Panc1 (cell line): Measurements from ENCODE around the gene TMEM126B. TPM values are rescaled to one million over a fixed set of nuclear protein-coding genes. Genes with fewer than 3 reads are reported as not detected.

ENCODE experiments used
- ATAC-seq: fragments of 200-7000 bp; cut with Tn5 transposase; 2 replicates; pipeline ENCODE4 v1.9.1; 2020; ENCODE audit warnings: mild to moderate bottlenecking, moderate library complexity
- BruUV-seq: library from RNA; stranded (reverse); fragments of 400-500 nt; replicated peaks from 2 replicates; lab custom pipeline; 2021; lab: Mats Ljungman, UMichigan
- CTCF ChIA-PET: fragments of 300-600 bp; sonication (Branson Sonifier 250); formaldehyde crosslinking; loops from one replicate; lab custom pipeline; 2022; ENCODE audit warnings: antibody characterized with exemption; lab: Charles Lee
- POLR2A ChIA-PET: fragments of 300-600 bp; sonication (Branson Sonifier 250); formaldehyde crosslinking; loops from one replicate; lab custom pipeline; 2022; ENCODE audit warnings: antibody characterized with exemption; lab: Charles Lee
- DNase-seq: peaks from one replicate; pipeline ENCODE4 v3.0.0-alpha.2; 2010; ENCODE audit warnings: low read depth, low spot score
- H3K27ac ChIP-seq: 2 replicates; pipeline ENCODE4 v1.5.1; 2011; ENCODE audit warnings: mild to moderate bottlenecking, low read length, inconsistent platforms
- H3K27me3 ChIP-seq: fragments of 200-500 bp; sonication (Bioruptor generic); 2 replicates; pipeline ENCODE4 v1.6.0; 2014; ENCODE audit warnings: low read length, inconsistent platforms; ENCODE audit not compliant: control insufficient read depth, insufficient read depth
- H3K36me3 ChIP-seq: fragments of 200-500 bp; sonication (Bioruptor generic); 2 replicates; pipeline ENCODE4 v1.5.1; 2014; ENCODE audit warnings: inconsistent platforms, mild to moderate bottlenecking, low read length, moderate library complexity; ENCODE audit not compliant: control insufficient read depth, insufficient read depth
- H3K4me1 ChIP-seq: 2 replicates; pipeline ENCODE4 v1.5.1; 2011; ENCODE audit warnings: inconsistent platforms, mild to moderate bottlenecking, low read length, moderate library complexity; ENCODE audit not compliant: control insufficient read depth, insufficient read depth
- H3K4me3 ChIP-seq, 2 experiments: 2 replicates each; pipeline ENCODE4 v1.5.1; 2011 to 2012; ENCODE audit warnings: low read depth in 2 of 2, low read length in 2 of 2, mild to moderate bottlenecking in 2 of 2, inconsistent platforms in 1 of 2, moderate library complexity in 1 of 2
- H3K9me3 ChIP-seq: fragments of 200-500 bp; sonication (Bioruptor generic); 2 replicates; pipeline ENCODE4 v1.5.1; 2014; ENCODE audit warnings: low read depth, mild to moderate bottlenecking, inconsistent platforms, low read length, moderate library complexity; ENCODE audit not compliant: control insufficient read depth, insufficient read depth
- POLR2AphosphoS5 ChIP-seq: IDR thresholded peaks from 2 replicates; pipeline ENCODE4 v1.6.1; 2012; ENCODE audit warnings: mild to moderate bottlenecking, low read depth, low read length, moderate library complexity
- SIN3A ChIP-seq: IDR thresholded peaks from 2 replicates; pipeline ENCODE4 v1.6.1; 2012; ENCODE audit warnings: low read depth, mild to moderate bottlenecking, low read length, moderate library complexity, borderline replicate concordance; ENCODE audit not compliant: insufficient read depth
- TCF7L2 ChIP-seq: IDR thresholded peaks from 2 replicates; pipeline ENCODE4 v1.6.1; 2011; ENCODE audit warnings: mild to moderate bottlenecking, low read depth, low read length, inconsistent platforms
- in situ Hi-C: cut with HindIII; loops from 2 replicates; pipeline ENCODE4 v1.10.0; 2016; ENCODE audit warnings: low sequenced_read_pairs, low pct_unique_long_range_greater_than_20kb
- intact Hi-C: fragments of 100-400 bp; cut with micrococcal nuclease; formaldehyde crosslinking; loops from one replicate; pipeline ENCODE4 v1.10.0; 2022; ENCODE audit not compliant: unreplicated experiment
- total RNA-seq: library from RNA; stranded (reverse); gene quantifications from one replicate; pipeline ENCODE4 v1.2.1, GENCODE V29; 2021; ENCODE audit not compliant: unreplicated experiment
- TF ChIP-seq, protein P1 (sequence below), 2 experiments: IDR thresholded peaks; 2 replicates each; pipeline ENCODE4 v1.6.1; 2011 to 2012; ENCODE audit warnings: low read depth in 2 of 2, control low read depth in 1 of 2, low read length in 1 of 2, mild to moderate bottlenecking in 1 of 2, moderate library complexity in 1 of 2; ENCODE audit not compliant: insufficient read depth in 1 of 2
- TF ChIP-seq, protein P2 (sequence below): fragments of 450-650 bp; IDR thresholded peaks from 2 replicates; pipeline ENCODE4 v1.5.1; 2017; ENCODE audit warnings: mild to moderate bottlenecking

The TMEM126B gene
- total RNA-seq, 1 experiment from 2014 or later, result 106 TPM

DNA sequence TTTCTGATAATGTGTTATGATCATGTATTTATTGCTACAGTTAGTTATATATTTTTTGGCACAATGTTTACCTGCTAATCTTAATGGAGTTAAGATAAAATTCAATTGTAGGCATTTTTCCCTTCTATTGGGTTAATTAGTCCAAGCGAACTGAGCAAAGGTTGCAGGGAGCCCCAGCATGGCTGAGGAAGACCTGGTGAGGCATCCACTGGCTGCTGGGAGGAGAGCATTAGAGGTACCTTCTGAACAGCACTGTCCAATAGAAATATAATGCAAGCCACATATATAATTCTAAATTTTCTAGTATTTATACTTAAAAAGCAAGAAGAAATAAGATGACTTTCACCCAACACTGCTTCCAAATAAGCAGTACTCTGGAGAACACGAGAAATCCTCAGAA lies 18.7 kb downstream of the TMEM126B start:
- Histone ChIP-seq H3K9me3 (no peaks in the 10 kb centered on the region), H3K4me3 (peak overlapping the region; percentile 75 to 90), H3K27ac (peak overlapping the region; percentile 97), H3K4me1 (peaks cover 23% of the 10 kb centered on the region), H3K27me3 (no peaks in the 10 kb centered on the region), H3K36me3 (no peaks in the 10 kb centered on the region)
- POLR2A ChIA-PET, result interaction anchor here (0.6 to 1.1 kb wide), 4 partner anchors 9 to 14 kb away, joined by 3 to 5 read pairs (median 4); no protein-coding TSS in a partner anchor
- DNase-seq (no peak), ATAC-seq (no peak; the same call in 1 of the 2 replicates)
- in situ Hi-C loops (no loop called here), intact Hi-C loops (no loop called here)
- BruUV-seq, result no TSS peak
- no peak for TF ChIP-seq TCF7L2
- TF ChIP-seq, protein P1, sequence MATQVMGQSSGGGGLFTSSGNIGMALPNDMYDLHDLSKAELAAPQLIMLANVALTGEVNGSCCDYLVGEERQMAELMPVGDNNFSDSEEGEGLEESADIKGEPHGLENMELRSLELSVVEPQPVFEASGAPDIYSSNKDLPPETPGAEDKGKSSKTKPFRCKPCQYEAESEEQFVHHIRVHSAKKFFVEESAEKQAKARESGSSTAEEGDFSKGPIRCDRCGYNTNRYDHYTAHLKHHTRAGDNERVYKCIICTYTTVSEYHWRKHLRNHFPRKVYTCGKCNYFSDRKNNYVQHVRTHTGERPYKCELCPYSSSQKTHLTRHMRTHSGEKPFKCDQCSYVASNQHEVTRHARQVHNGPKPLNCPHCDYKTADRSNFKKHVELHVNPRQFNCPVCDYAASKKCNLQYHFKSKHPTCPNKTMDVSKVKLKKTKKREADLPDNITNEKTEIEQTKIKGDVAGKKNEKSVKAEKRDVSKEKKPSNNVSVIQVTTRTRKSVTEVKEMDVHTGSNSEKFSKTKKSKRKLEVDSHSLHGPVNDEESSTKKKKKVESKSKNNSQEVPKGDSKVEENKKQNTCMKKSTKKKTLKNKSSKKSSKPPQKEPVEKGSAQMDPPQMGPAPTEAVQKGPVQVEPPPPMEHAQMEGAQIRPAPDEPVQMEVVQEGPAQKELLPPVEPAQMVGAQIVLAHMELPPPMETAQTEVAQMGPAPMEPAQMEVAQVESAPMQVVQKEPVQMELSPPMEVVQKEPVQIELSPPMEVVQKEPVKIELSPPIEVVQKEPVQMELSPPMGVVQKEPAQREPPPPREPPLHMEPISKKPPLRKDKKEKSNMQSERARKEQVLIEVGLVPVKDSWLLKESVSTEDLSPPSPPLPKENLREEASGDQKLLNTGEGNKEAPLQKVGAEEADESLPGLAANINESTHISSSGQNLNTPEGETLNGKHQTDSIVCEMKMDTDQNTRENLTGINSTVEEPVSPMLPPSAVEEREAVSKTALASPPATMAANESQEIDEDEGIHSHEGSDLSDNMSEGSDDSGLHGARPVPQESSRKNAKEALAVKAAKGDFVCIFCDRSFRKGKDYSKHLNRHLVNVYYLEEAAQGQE (IDR thresholded peaks at IDR 0.05; ENCODE audit: insufficient read depth in 1 of 2, low read depth in 2 of 2, low read length in 1 of 2), result no peak
- TF ChIP-seq, protein P2, sequence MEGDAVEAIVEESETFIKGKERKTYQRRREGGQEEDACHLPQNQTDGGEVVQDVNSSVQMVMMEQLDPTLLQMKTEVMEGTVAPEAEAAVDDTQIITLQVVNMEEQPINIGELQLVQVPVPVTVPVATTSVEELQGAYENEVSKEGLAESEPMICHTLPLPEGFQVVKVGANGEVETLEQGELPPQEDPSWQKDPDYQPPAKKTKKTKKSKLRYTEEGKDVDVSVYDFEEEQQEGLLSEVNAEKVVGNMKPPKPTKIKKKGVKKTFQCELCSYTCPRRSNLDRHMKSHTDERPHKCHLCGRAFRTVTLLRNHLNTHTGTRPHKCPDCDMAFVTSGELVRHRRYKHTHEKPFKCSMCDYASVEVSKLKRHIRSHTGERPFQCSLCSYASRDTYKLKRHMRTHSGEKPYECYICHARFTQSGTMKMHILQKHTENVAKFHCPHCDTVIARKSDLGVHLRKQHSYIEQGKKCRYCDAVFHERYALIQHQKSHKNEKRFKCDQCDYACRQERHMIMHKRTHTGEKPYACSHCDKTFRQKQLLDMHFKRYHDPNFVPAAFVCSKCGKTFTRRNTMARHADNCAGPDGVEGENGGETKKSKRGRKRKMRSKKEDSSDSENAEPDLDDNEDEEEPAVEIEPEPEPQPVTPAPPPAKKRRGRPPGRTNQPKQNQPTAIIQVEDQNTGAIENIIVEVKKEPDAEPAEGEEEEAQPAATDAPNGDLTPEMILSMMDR, result no peak
- no peak for TF ChIP-seq SIN3A
- no peak for TF ChIP-seq POLR2AphosphoS5
- CTCF ChIA-PET, result no interaction called here

DNA sequence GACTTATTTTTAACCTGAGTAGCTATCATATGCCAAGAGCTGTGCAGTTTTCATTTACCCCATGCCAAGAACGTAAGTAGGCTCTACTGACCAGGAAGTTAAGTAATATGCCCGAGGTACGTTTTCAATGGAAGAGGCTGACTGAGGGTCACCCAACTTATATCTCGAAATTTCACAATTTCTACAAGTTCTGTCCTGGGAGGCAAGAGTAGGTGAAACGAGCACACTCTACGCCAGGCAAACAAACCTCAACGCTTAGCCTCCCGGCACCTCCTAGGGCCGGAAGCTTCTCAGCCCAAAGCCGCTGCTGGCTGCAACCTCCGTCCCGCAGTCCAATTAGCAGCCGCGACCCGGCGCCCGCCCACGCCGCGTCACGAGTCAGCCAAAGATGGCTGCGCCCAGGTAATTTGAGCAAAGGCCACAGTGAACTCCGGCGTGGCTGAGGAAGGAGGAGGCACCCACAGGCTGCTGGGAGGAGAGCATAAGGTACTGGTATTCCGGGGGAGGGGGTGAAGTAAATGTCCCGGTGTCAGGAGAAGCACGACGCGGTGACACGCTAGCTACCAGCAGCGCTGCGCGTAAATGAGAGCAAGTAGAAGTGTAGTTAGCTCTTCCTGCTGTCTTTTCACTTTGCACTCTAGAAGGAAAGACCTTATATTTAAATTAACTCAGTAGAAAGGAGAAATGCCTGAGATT lies 19.4 kb downstream of the TMEM126B start, which contains the start of gene TMEM126A:
TSS of gene TMEM126A (plus strand) at position 364 of the 696 bp plus-strand sequence. CDS start 2,289 bp downstream, outside the sequence.
- H3K27ac ChIP-seq, result peak within 1 kb of the TSS; percentile 97
- no peaks in the 10 kb centered on the region for H3K9me3 ChIP-seq
- no TSS peak for BruUV-seq
- no peaks in the 10 kb centered on the region for H3K27me3 ChIP-seq
- ATAC-seq, result peak; percentile 98
- in situ Hi-C loops, result no loop called here
- no peak; the same call in 1 of the 2 replicates for TF ChIP-seq SIN3A
- 0 out of 2 replicates have a peak, but pooled peaks have one; percentile 40 for TF ChIP-seq TCF7L2
- TF ChIP-seq POLR2AphosphoS5, result peak; percentile 89
- H3K4me3 ChIP-seq, result peak within 1 kb of the TSS; percentile 75 to 90
- DNase-seq, result peak; percentile 72
- H3K36me3 ChIP-seq, result no peaks in the 10 kb centered on the region
- ChIA-PET POLR2A (interaction anchor here (0.6 to 1.1 kb wide), 7 partner anchors 8 to 85 kb away, joined by 3 to 5 read pairs (median 3); partner anchors contain the start of gene TMEM126B), CTCF (no interaction called here)
- H3K4me1 ChIP-seq, result peaks cover 22% of the 10 kb centered on the region
- intact Hi-C loops, result no loop called here

DNA sequence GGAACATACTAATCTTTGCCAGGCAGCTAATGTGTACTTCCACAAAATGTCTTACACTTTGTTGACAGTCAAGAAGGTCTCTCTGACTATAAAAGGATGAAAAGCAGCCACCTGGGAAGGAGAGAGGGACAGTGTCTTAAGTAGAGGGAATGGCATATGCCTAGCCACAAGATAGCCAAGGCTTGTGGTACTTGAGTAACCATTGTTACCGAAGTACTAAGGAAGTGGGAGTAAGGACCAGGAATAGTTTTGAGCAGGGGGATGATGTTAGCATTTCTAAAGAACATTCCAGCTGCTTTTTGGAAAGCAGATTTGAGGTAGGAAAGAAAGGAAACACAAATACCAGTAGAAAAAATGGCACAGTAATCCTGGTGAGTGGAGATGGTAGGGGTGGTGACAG lies 22.7 kb downstream of the TMEM126B start:
- no peak overlapping the region for H3K27ac ChIP-seq
- TF ChIP-seq, protein P1 (IDR thresholded peaks at IDR 0.05; ENCODE audit: insufficient read depth in 1 of 2, low read depth in 2 of 2, low read length in 1 of 2), result no peak
- TF ChIP-seq TCF7L2, result no peak
- TF ChIP-seq, protein P2, result no peak
- no peak for TF ChIP-seq POLR2AphosphoS5
- no peak for TF ChIP-seq SIN3A
- no peaks in the 10 kb centered on the region for H3K27me3 ChIP-seq
- BruUV-seq, result no TSS peak
- no peaks in the 10 kb centered on the region for H3K9me3 ChIP-seq
- no peak for DNase-seq
- in situ Hi-C loops, result no loop called here
- POLR2A ChIA-PET, result no interaction called here
- H3K4me3 ChIP-seq, result no peak overlapping the region
- intact Hi-C loops, result no loop called here
- CTCF ChIA-PET, result no interaction called here
- H3K4me1 ChIP-seq, result peaks cover 20% of the 10 kb centered on the region
- ATAC-seq, result no peak
- peaks cover 18% of the 10 kb centered on the region for H3K36me3 ChIP-seq
